ENCODE data around the gene GYG2.
"Not testable (repeated sequence)": the region's sequence is repeated elsewhere in the genome, so short reads cannot be mapped to it uniquely, and the experiment has no call there.

GYG2 gene

GRCh38 chrX:2910109-2910508, 81.4 kb downstream of the GYG2 start:
- no peak for DNase-seq

- no peak for DNase-seq
Observed at GRCh38 chrX:2913118-2913517, 84.4 kb downstream of the GYG2 start.

GRCh38 chrX:2917767-2918166, 89.0 kb downstream of the GYG2 start:
- DNase-seq: no peak

- DNase-seq: no peak
Observed at GRCh38 chrX:2921193-2921592, 92.5 kb downstream of the GYG2 start.

- no peak for DNase-seq
Observed at GRCh38 chrX:2921750-2922149, 93.0 kb downstream of the GYG2 start.

- DNase-seq: no peak
Observed at GRCh38 chrX:2924151-2924550, 95.4 kb downstream of the GYG2 start.

GRCh38 chrX:2926255-2926654, 97.5 kb downstream of the GYG2 start:
- DNase-seq: not testable (repeated sequence)

- DNase-seq: no peak
Observed at GRCh38 chrX:2926664-2927275, 98.0 kb downstream of the GYG2 start.

- no peak for DNase-seq
Observed at GRCh38 chrX:2928191-2928582, 99.5 kb downstream of the GYG2 start.

- DNase-seq: peak; percentile 5
Observed at GRCh38 chrX:2928583-2929434, 100.1 kb downstream of the GYG2 start, which contains the start of gene ARSD. TSS of gene ARSD (minus strand) at chrX:2929339. CDS start at chrX:2929275, 64 bp downstream.

GRCh38 chrX:2931155-2931554, 102.4 kb downstream of the GYG2 start:
- DNase-seq: no peak

GRCh38 chrX:2931612-2932011, 102.9 kb downstream of the GYG2 start:
- no peak for DNase-seq

Data from activated CD4-positive, alpha-beta T cell treated with anti-CD3 and anti-CD28 coated beads, Interleukin-2, amount 50 U/mL, for 1 hour (primary cell).